Panc1 (cell line): ENCODE data around the gene SLIT3. TPM values are rescaled to one million over a fixed set of nuclear protein-coding genes. Genes with fewer than 3 reads are reported as not detected.

Source experiments
- ATAC-seq: fragments of 200-7000 bp; cut with Tn5 transposase; 2 replicates; pipeline ENCODE4 v1.9.1; 2020; ENCODE audit warnings: mild to moderate bottlenecking, moderate library complexity
- BruUV-seq: library from RNA; stranded (reverse); fragments of 400-500 nt; replicated peaks from 2 replicates; lab custom pipeline; 2021; lab: Mats Ljungman, UMichigan
- CTCF ChIA-PET: fragments of 300-600 bp; sonication (Branson Sonifier 250); formaldehyde crosslinking; loops from one replicate; lab custom pipeline; 2022; ENCODE audit warnings: antibody characterized with exemption; lab: Charles Lee
- POLR2A ChIA-PET: fragments of 300-600 bp; sonication (Branson Sonifier 250); formaldehyde crosslinking; loops from one replicate; lab custom pipeline; 2022; ENCODE audit warnings: antibody characterized with exemption; lab: Charles Lee
- DNase-seq: peaks from one replicate; pipeline ENCODE4 v3.0.0-alpha.2; 2010; ENCODE audit warnings: low read depth, low spot score
- H3K27ac ChIP-seq: 2 replicates; pipeline ENCODE4 v1.5.1; 2011; ENCODE audit warnings: mild to moderate bottlenecking, low read length, inconsistent platforms
- H3K27me3 ChIP-seq: fragments of 200-500 bp; sonication (Bioruptor generic); 2 replicates; pipeline ENCODE4 v1.6.0; 2014; ENCODE audit warnings: low read length, inconsistent platforms; ENCODE audit not compliant: control insufficient read depth, insufficient read depth
- H3K36me3 ChIP-seq: fragments of 200-500 bp; sonication (Bioruptor generic); 2 replicates; pipeline ENCODE4 v1.5.1; 2014; ENCODE audit warnings: inconsistent platforms, mild to moderate bottlenecking, low read length, moderate library complexity; ENCODE audit not compliant: control insufficient read depth, insufficient read depth
- H3K4me1 ChIP-seq: 2 replicates; pipeline ENCODE4 v1.5.1; 2011; ENCODE audit warnings: inconsistent platforms, mild to moderate bottlenecking, low read length, moderate library complexity; ENCODE audit not compliant: control insufficient read depth, insufficient read depth
- H3K4me3 ChIP-seq, 2 experiments: 2 replicates each; pipeline ENCODE4 v1.5.1; 2011 to 2012; ENCODE audit warnings: low read depth in 2 of 2, low read length in 2 of 2, mild to moderate bottlenecking in 2 of 2, inconsistent platforms in 1 of 2, moderate library complexity in 1 of 2
- H3K9me3 ChIP-seq: fragments of 200-500 bp; sonication (Bioruptor generic); 2 replicates; pipeline ENCODE4 v1.5.1; 2014; ENCODE audit warnings: low read depth, mild to moderate bottlenecking, inconsistent platforms, low read length, moderate library complexity; ENCODE audit not compliant: control insufficient read depth, insufficient read depth
- POLR2AphosphoS5 ChIP-seq: IDR thresholded peaks from 2 replicates; pipeline ENCODE4 v1.6.1; 2012; ENCODE audit warnings: mild to moderate bottlenecking, low read depth, low read length, moderate library complexity
- REST ChIP-seq, 2 experiments: IDR thresholded peaks; 2 replicates each; pipeline ENCODE4 v1.6.1; 2011 to 2012; ENCODE audit warnings: low read depth in 2 of 2, control low read depth in 1 of 2, low read length in 1 of 2, mild to moderate bottlenecking in 1 of 2, moderate library complexity in 1 of 2; ENCODE audit not compliant: insufficient read depth in 1 of 2
- SIN3A ChIP-seq: IDR thresholded peaks from 2 replicates; pipeline ENCODE4 v1.6.1; 2012; ENCODE audit warnings: low read depth, mild to moderate bottlenecking, low read length, moderate library complexity, borderline replicate concordance; ENCODE audit not compliant: insufficient read depth
- TCF7L2 ChIP-seq: IDR thresholded peaks from 2 replicates; pipeline ENCODE4 v1.6.1; 2011; ENCODE audit warnings: mild to moderate bottlenecking, low read depth, low read length, inconsistent platforms
- in situ Hi-C: cut with HindIII; loops from 2 replicates; pipeline ENCODE4 v1.10.0; 2016; ENCODE audit warnings: low sequenced_read_pairs, low pct_unique_long_range_greater_than_20kb
- intact Hi-C: fragments of 100-400 bp; cut with micrococcal nuclease; formaldehyde crosslinking; loops from one replicate; pipeline ENCODE4 v1.10.0; 2022; ENCODE audit not compliant: unreplicated experiment
- total RNA-seq: library from RNA; stranded (reverse); gene quantifications from one replicate; pipeline ENCODE4 v1.2.1, GENCODE V29; 2021; ENCODE audit not compliant: unreplicated experiment
- TF ChIP-seq, protein P1 (sequence below): fragments of 450-650 bp; IDR thresholded peaks from 2 replicates; pipeline ENCODE4 v1.5.1; 2017; ENCODE audit warnings: mild to moderate bottlenecking

The SLIT3 gene
- total RNA-seq, 1 experiment from 2014 or later, result 26.4 TPM

DNA sequence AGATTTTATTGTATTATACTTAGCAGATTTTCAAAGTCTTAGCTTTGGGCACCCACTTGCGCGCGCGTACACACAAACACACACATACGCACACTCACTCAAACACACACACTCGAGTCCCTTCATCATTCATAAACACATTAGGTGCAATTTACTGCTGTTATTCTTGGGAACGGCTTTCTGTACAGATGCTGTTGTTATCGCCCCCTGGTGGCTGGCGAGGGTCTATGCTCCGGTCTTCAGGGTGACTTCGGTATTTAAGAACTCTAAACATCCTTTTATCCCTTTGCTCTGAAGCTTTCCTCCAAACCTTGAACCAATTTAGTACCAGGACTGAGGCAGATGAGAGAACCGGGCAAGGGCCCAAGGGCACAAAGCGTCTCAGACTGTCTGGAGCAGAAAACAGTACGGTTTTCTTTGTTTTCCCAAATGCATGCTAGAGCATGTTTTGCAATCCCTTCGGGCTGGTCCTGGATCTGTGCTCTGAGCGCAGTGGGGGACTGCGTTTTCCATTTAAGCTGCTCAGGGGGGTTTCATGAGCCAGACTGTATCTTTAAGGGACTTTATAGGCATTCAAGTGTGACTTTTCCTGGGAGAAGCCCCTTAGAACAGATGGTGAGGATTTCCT lies 1.7 kb upstream of the SLIT3 start:
- H3K4me1 ChIP-seq, result peaks cover 6% of the 10 kb centered on the region
- H3K36me3 ChIP-seq, result no peaks in the 10 kb centered on the region
- ATAC-seq (peak; percentile 44; the same call in 1 of the 2 replicates), DNase-seq (peak; percentile 69)
- BruUV-seq, result no TSS peak
- POLR2A ChIA-PET, result no interaction called here
- in situ Hi-C loops (no loop called here), intact Hi-C loops (loop anchor here (1.0 to 5.0 kb wide), 2 partner anchors 245 to 315 kb away; no protein-coding TSS in a partner anchor)
- no peaks in the 10 kb centered on the region for H3K27me3 ChIP-seq
- peak overlapping the region; percentile 64; the same call in 1 of the 2 replicates for H3K27ac ChIP-seq
- H3K9me3 ChIP-seq, result no peaks in the 10 kb centered on the region
- TF ChIP-seq, protein P1, sequence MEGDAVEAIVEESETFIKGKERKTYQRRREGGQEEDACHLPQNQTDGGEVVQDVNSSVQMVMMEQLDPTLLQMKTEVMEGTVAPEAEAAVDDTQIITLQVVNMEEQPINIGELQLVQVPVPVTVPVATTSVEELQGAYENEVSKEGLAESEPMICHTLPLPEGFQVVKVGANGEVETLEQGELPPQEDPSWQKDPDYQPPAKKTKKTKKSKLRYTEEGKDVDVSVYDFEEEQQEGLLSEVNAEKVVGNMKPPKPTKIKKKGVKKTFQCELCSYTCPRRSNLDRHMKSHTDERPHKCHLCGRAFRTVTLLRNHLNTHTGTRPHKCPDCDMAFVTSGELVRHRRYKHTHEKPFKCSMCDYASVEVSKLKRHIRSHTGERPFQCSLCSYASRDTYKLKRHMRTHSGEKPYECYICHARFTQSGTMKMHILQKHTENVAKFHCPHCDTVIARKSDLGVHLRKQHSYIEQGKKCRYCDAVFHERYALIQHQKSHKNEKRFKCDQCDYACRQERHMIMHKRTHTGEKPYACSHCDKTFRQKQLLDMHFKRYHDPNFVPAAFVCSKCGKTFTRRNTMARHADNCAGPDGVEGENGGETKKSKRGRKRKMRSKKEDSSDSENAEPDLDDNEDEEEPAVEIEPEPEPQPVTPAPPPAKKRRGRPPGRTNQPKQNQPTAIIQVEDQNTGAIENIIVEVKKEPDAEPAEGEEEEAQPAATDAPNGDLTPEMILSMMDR, result peak; percentile 92
- no peak for TF ChIP-seq SIN3A
- no peak overlapping the region for H3K4me3 ChIP-seq
- CTCF ChIA-PET, result no interaction called here

GRCh38 chr5:169301986-169302385 lies 1.0 kb upstream of the SLIT3 start:
- H3K36me3 ChIP-seq, result no peaks in the 10 kb centered on the region
- BruUV-seq, result no TSS peak
- H3K4me1 ChIP-seq, result peaks cover 11% of the 10 kb centered on the region
- no peak for DNase-seq
- intact Hi-C loops, result loop anchor here (1.0 to 5.0 kb wide), 2 partner anchors 245 to 315 kb away; no protein-coding TSS in a partner anchor
- no peaks in the 10 kb centered on the region for H3K27me3 ChIP-seq
- POLR2A ChIA-PET, result no interaction called here
- CTCF ChIA-PET, result interaction anchor here (0.5 to 0.7 kb wide), 2 partner anchors 213 to 1654 kb away, joined by 3 to 5 read pairs; no protein-coding TSS in a partner anchor
- ATAC-seq, result no peak
- in situ Hi-C loops, result no loop called here
- TF ChIP-seq POLR2AphosphoS5 (no peak), REST (IDR thresholded peaks at IDR 0.05; ENCODE audit: insufficient read depth in 1 of 2, low read depth in 2 of 2, low read length in 1 of 2) (no peak), SIN3A (no peak), TCF7L2 (no peak)
- TF ChIP-seq, protein P1, result no peak
- H3K4me3 ChIP-seq, result peak overlapping the region in 1 of 2 experiments; percentile 61; a peak in 2 of 4 replicates
- peak overlapping the region; percentile 75 for H3K27ac ChIP-seq
- H3K9me3 ChIP-seq, result no peaks in the 10 kb centered on the region
